Endothelial cell of umbilical vein (primary cell): ENCODE measurements around the gene AURKB. TPM values are rescaled to one million over a fixed set of nuclear protein-coding genes. Genes with fewer than 3 reads are reported as not detected.

Experiments used
- BruUV-seq: library from RNA; stranded (reverse); fragments of 400-500 nt; replicated peaks from 2 replicates; lab custom pipeline; 2021; lab: Mats Ljungman, UMichigan
- CTCF ChIA-PET: fragments of 300-600, 350-600 bp; sonication (Branson Sonifier 250); formaldehyde crosslinking; loops from one replicate; lab custom pipeline; 2021; ENCODE audit warnings: antibody characterized with exemption, inconsistent platforms; lab: Charles Lee
- POLR2A ChIA-PET: fragments of 300-600, 350-600 bp; sonication (Branson Sonifier 250); formaldehyde crosslinking; loops from one replicate; lab custom pipeline; 2021; ENCODE audit warnings: antibody characterized with exemption, inconsistent platforms; lab: Charles Lee
- DNase-seq: peaks from one replicate; pipeline ENCODE4 v3.0.0-alpha.2; 2011; ENCODE audit warnings: low read depth, low spot score
- FAIRE-seq: peaks from 2 replicates; lab custom pipeline; 2011; peaks lifted over from hg19 to GRCh38; lab: Jason Lieb, UNC
- H2AFZ ChIP-seq: 2 replicates; pipeline ENCODE4 v1.6.0; 2012; ENCODE audit warnings: low read depth, low read length, control low read depth, inconsistent platforms
- H3K27ac ChIP-seq: 2 replicates; pipeline ENCODE4 v1.5.1; 2011; ENCODE audit warnings: low read depth, mild to moderate bottlenecking, control low read depth, low read length, moderate library complexity; ENCODE audit not compliant: insufficient read depth
- H3K27me3 ChIP-seq, 2 experiments: 2 replicates each; pipeline versions ENCODE4 v1.6.0 to v1.6.1; 2011; ENCODE audit warnings: low read length in 2 of 2, mixed read lengths in 1 of 2; ENCODE audit not compliant: control insufficient read depth in 2 of 2, insufficient read depth in 2 of 2
- H3K36me3 ChIP-seq, 2 experiments: 2 replicates in 1 of 2; 3 replicates in 1 of 2; pipeline ENCODE4 v1.5.1; 2011; ENCODE audit warnings: low read length in 2 of 2, mild to moderate bottlenecking in 1 of 2, moderate library complexity in 1 of 2; ENCODE audit not compliant: control insufficient read depth in 2 of 2, insufficient read depth in 2 of 2; ENCODE audit errors: extremely low read depth in 1 of 2
- H3K4me1 ChIP-seq: 3 replicates; pipeline ENCODE4 v1.5.1; 2011; ENCODE audit warnings: mild to moderate bottlenecking, low read length; ENCODE audit not compliant: control insufficient read depth, insufficient read depth; ENCODE audit errors: extremely low read depth
- H3K4me2 ChIP-seq: 2 replicates; pipeline ENCODE4 v1.6.1; 2011; ENCODE audit warnings: low read length, control low read depth, mixed read lengths; ENCODE audit not compliant: insufficient read depth
- H3K4me3 ChIP-seq, 3 experiments: fragments of 200-600 bp in 1 of 3; sonication (generic), shearing (Covaris generic) in 1 of 3; replicated peaks in 1 of 3; 2 replicates each; pipeline ENCODE4 v1.5.1; 2011 to 2016; ENCODE audit warnings: control low read depth in 3 of 3, low read length in 3 of 3, mild to moderate bottlenecking in 2 of 3, inconsistent platforms in 1 of 3, low read depth in 1 of 3, moderate library complexity in 1 of 3; ENCODE audit not compliant: insufficient read depth in 1 of 3
- H3K79me2 ChIP-seq: 2 replicates; pipeline ENCODE4 v1.6.0; 2012; ENCODE audit warnings: low read length, inconsistent platforms; ENCODE audit not compliant: control insufficient read depth, insufficient read depth
- H3K9ac ChIP-seq: replicated peaks from 2 replicates; pipeline ENCODE3; 2011; ENCODE audit warnings: low read length, control low read depth; ENCODE audit not compliant: insufficient read depth; ENCODE audit errors: extremely low read depth
- H3K9me1 ChIP-seq: replicated peaks from 3 replicates; pipeline ENCODE4 v1.6.0; 2011; ENCODE audit warnings: mild to moderate bottlenecking, low read length; ENCODE audit not compliant: control insufficient read depth, insufficient read depth; ENCODE audit errors: extremely low read depth
- H3K9me3 ChIP-seq: replicated peaks from 2 replicates; pipeline ENCODE4 v1.5.1; 2012; ENCODE audit warnings: low read length, inconsistent platforms; ENCODE audit not compliant: control insufficient read depth, insufficient read depth
- H4K20me1 ChIP-seq: replicated peaks from 2 replicates; pipeline ENCODE3; 2011; ENCODE audit warnings: mild to moderate bottlenecking, low read length; ENCODE audit not compliant: control insufficient read depth, insufficient read depth; ENCODE audit errors: extremely low read depth
- CTCF ChIP-seq, 2 donors: IDR thresholded peaks; 1 replicate in 1 of 2; 2 replicates in 1 of 2; pipeline ENCODE4 v1.5.1; 2011; ENCODE audit warnings: low read length in 2 of 2, mild to moderate bottlenecking in 2 of 2, moderate library complexity in 2 of 2, control low read depth in 1 of 2, inconsistent platforms in 1 of 2, low read depth in 1 of 2; ENCODE audit not compliant: insufficient read depth in 1 of 2; ENCODE audit errors: extremely low read depth in 1 of 2
- EZH2 ChIP-seq: IDR thresholded peaks from 2 replicates; pipeline ENCODE4 v1.6.1; 2012; ENCODE audit warnings: borderline replicate concordance, low read depth, mild to moderate bottlenecking, moderate library complexity, low read length, inconsistent platforms; ENCODE audit not compliant: severe bottlenecking
- FOS ChIP-seq: IDR thresholded peaks from 2 replicates; pipeline ENCODE4 v1.6.1; 2011; ENCODE audit warnings: mild to moderate bottlenecking, low read length, moderate library complexity, borderline replicate concordance; ENCODE audit not compliant: insufficient read depth
- GATA2 ChIP-seq: IDR thresholded peaks from 2 replicates; pipeline ENCODE4 v1.7.0; 2011; ENCODE audit warnings: low read depth, mild to moderate bottlenecking, moderate library complexity, mixed read lengths, low read length; ENCODE audit not compliant: insufficient read length, insufficient read depth
- JUN ChIP-seq: IDR thresholded peaks from 2 replicates; pipeline ENCODE4 v1.6.1; 2011; ENCODE audit warnings: borderline replicate concordance, low read depth; ENCODE audit not compliant: insufficient read length, insufficient read depth
- MAX ChIP-seq: IDR thresholded peaks from 2 replicates; pipeline ENCODE4 v1.6.1; 2011; ENCODE audit not compliant: insufficient read depth, insufficient read length
- MYC ChIP-seq: IDR thresholded peaks from one replicate; pipeline ENCODE4 v1.6.1; 2011; ENCODE audit warnings: mild to moderate bottlenecking, low read depth, low read length
- POLR2A ChIP-seq: IDR thresholded peaks from 2 replicates; pipeline ENCODE4 v1.6.1; 2012; ENCODE audit warnings: low read depth, mild to moderate bottlenecking, control low read depth, low read length
- POLR2AphosphoS5 ChIP-seq: IDR thresholded peaks from 2 replicates; pipeline ENCODE4 v1.6.1; 2012; ENCODE audit warnings: low read depth, mild to moderate bottlenecking, control low read depth, low read length, moderate library complexity; ENCODE audit not compliant: insufficient read depth
- dilution Hi-C: fragments of 300-500 bp; cut with MboI; formaldehyde crosslinking; loops from one replicate; pipeline ENCODE4 v1.15.0; 2019; ENCODE audit warnings: low sequenced_read_pairs; ENCODE audit not compliant: extremely low pct_ligation_motif_present
- intact Hi-C: fragments of 100-400 bp; cut with micrococcal nuclease; formaldehyde crosslinking; loops from one replicate; pipeline ENCODE4 v1.10.0; 2022
- polyA plus RNA-seq, 4 experiments: library from polyadenylated mRNA; depleted of rRNA in 3 of 4; stranded (reverse) in 3 of 4; unstranded in 1 of 4; fragments of >200 nt; gene quantifications; 2 replicates each; pipeline versions ENCODE4 v1.2.1 to v1.2.3, GENCODE V29; 2011 to 2012; ENCODE audit warnings: missing spikeins in 1 of 4
- total RNA-seq: library from RNA; stranded (reverse); gene quantifications from 2 replicates; pipeline ENCODE4 v1.2.3, GENCODE V29; 2021

AURKB gene
- total and polyA plus RNA-seq, 2 donors (not counting 3 experiments of a cell fraction or from before 2014, with no cell fraction given), result 67.8 to 107 TPM

GRCh38 chr17:8160224-8160577 is 50.2 kb downstream of the AURKB start:
- no peak for DNase-seq
- no peaks in the 10 kb centered on the region for H3K9me3 ChIP-seq
- POLR2A ChIA-PET, result interaction anchor here (0.7 to 2.2 kb wide), 2 partner anchors 13 to 50 kb away, joined by 8 read pairs; partner anchors contain the start of gene AURKB
- no peaks in the 10 kb centered on the region for H3K9me1 ChIP-seq
- no peak overlapping the region for H3K27ac ChIP-seq
- H3K79me2 ChIP-seq, result peaks cover 20% of the 10 kb centered on the region
- intact Hi-C loops, result no loop called here
- no peaks in the 10 kb centered on the region for H4K20me1 ChIP-seq
- H3K4me3 ChIP-seq, result no peak overlapping the region
- CTCF ChIA-PET, result interaction anchor here (1.5 to 6.3 kb wide), 2 partner anchors 9 to 21 kb away, joined by 4 to 72 read pairs; no protein-coding TSS in a partner anchor
- FAIRE-seq, result no peak
- no peak overlapping the region for H3K9ac ChIP-seq
- no TSS peak for BruUV-seq
- no peak overlapping the region for H2AFZ ChIP-seq
- H3K4me1 ChIP-seq, result peaks cover 32% of the 10 kb centered on the region
- no peak for TF ChIP-seq MYC
- no peak for TF ChIP-seq POLR2AphosphoS5
- no peak for TF ChIP-seq MAX
- no peak for TF ChIP-seq JUN
- TF ChIP-seq EZH2, result no peak
- TF ChIP-seq FOS, result no peak
- TF ChIP-seq GATA2, result no peak
- TF ChIP-seq CTCF (IDR thresholded peaks at IDR 0.05; ENCODE audit: extremely low read depth in 1 of 2, insufficient read depth in 1 of 2, low read depth in 1 of 2, low read length in 2 of 2), result no peak
- no peak for TF ChIP-seq POLR2A
- no peaks in the 10 kb centered on the region for H3K27me3 ChIP-seq
- peaks cover 2 to 7% of the 10 kb centered on the region in 2 experiments for H3K36me3 ChIP-seq
- dilution Hi-C loops, result no loop called here
- H3K4me2 ChIP-seq, result no peak overlapping the region
